ENCODE measurements around the gene MAPK8IP3. TPM values are rescaled to one million over a fixed set of nuclear protein-coding genes. Genes with fewer than 3 reads are reported as not detected.

The MAPK8IP3 gene
- total and polyA plus RNA-seq, 9 of the 15 experiments (the other 6 are each of a cell fraction or from before 2014, with no cell fraction given): 0.17 to 58.7 (median 16.7) TPM

DNA sequence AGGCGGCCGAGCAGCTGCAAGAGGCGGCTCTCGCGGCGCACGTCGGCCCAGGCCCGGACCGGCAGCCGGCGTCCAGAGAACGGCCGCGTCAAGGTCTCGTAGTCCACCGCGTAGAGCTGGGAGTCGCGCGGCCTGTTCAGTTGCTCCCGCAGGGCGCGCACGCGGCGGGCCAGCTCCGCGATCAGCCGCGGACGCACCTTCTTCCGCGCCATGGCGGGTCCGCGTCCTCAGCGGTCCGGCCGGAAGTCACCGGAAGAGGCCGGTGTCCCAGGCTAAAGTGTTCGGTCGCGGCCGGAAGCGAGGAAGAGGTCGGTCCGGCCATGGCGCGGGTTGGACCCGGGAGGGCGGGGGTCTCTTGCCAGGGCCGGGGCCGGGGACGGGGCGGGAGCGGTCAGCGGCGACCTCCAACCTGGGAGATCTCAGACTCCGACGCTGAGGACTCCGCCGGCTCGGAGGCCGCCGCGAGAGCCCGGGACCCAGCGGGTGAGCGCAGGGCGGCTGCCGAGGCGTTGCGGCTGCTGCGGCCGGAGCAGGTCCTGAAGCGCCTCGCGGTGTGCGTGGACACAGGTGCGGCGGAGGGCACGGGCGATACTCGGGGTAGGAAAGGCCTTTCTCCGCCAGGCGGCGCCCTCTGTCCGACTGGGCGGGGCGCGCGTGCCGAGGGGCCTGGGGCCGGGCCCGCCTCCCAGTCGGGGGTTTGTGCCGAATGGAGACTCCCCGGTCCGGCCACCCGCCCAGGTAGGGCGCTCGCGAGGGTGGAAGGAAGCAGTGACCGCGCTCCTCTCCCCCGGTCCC is 67.1 kb downstream of the MAPK8IP3 start, which contains the start of gene MRPS34 (continued):
- TF ChIP-seq, protein P1, sequence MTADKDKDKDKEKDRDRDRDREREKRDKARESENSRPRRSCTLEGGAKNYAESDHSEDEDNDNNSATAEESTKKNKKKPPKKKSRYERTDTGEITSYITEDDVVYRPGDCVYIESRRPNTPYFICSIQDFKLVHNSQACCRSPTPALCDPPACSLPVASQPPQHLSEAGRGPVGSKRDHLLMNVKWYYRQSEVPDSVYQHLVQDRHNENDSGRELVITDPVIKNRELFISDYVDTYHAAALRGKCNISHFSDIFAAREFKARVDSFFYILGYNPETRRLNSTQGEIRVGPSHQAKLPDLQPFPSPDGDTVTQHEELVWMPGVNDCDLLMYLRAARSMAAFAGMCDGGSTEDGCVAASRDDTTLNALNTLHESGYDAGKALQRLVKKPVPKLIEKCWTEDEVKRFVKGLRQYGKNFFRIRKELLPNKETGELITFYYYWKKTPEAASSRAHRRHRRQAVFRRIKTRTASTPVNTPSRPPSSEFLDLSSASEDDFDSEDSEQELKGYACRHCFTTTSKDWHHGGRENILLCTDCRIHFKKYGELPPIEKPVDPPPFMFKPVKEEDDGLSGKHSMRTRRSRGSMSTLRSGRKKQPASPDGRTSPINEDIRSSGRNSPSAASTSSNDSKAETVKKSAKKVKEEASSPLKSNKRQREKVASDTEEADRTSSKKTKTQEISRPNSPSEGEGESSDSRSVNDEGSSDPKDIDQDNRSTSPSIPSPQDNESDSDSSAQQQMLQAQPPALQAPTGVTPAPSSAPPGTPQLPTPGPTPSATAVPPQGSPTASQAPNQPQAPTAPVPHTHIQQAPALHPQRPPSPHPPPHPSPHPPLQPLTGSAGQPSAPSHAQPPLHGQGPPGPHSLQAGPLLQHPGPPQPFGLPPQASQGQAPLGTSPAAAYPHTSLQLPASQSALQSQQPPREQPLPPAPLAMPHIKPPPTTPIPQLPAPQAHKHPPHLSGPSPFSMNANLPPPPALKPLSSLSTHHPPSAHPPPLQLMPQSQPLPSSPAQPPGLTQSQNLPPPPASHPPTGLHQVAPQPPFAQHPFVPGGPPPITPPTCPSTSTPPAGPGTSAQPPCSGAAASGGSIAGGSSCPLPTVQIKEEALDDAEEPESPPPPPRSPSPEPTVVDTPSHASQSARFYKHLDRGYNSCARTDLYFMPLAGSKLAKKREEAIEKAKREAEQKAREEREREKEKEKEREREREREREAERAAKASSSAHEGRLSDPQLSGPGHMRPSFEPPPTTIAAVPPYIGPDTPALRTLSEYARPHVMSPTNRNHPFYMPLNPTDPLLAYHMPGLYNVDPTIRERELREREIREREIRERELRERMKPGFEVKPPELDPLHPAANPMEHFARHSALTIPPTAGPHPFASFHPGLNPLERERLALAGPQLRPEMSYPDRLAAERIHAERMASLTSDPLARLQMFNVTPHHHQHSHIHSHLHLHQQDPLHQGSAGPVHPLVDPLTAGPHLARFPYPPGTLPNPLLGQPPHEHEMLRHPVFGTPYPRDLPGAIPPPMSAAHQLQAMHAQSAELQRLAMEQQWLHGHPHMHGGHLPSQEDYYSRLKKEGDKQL (CRISPR knock-in tag; IDR thresholded peaks at IDR 0.05; ENCODE audit: borderline replicate concordance): no peak
- no peak for TF ChIP-seq LEF1 (IDR thresholded peaks at IDR 0.05)
- TF ChIP-seq ZNF644 (tag; IDR thresholded peaks at IDR 0.05; ENCODE audit: low read depth): no peak
- no peak for TF ChIP-seq ZNF589 (CRISPR knock-in tag; IDR thresholded peaks at IDR 0.05; ENCODE audit: low read depth)
- TF ChIP-seq TOE1 (IDR thresholded peaks at IDR 0.05; ENCODE audit: borderline replicate concordance): peak; percentile 61
- no peak for TF ChIP-seq TOE1 (CRISPR knock-in tag; IDR thresholded peaks at IDR 0.05; ENCODE audit: borderline replicate concordance, low read depth)
- TF ChIP-seq ZKSCAN3 (CRISPR knock-in tag; IDR thresholded peaks at IDR 0.05): no peak
- TF ChIP-seq ADNP (tag; IDR thresholded peaks at IDR 0.05): no peak
- peak; percentile 71 for TF ChIP-seq ZBTB7A (IDR thresholded peaks at IDR 0.05; ENCODE audit: borderline replicate concordance, control insufficient read depth, low read depth, low read length)
- no peak for TF ChIP-seq BMI1 (IDR thresholded peaks at IDR 0.05; ENCODE audit: low read length)
- TF ChIP-seq ZNF3 (CRISPR knock-in tag; IDR thresholded peaks at IDR 0.05): no peak
- no peak for TF ChIP-seq RBM17 (IDR thresholded peaks at IDR 0.05; ENCODE audit: borderline replicate concordance, low read depth, low read length)
- peak; percentile 26 to 66; a peak in 3 of 4 replicates for TF ChIP-seq RAD21 (CRISPR knock-in tag; conservative IDR thresholded peaks at IDR 0.05 in 1 of 2, IDR thresholded peaks at IDR 0.05 in 1 of 2)
- TF ChIP-seq, protein P2, sequence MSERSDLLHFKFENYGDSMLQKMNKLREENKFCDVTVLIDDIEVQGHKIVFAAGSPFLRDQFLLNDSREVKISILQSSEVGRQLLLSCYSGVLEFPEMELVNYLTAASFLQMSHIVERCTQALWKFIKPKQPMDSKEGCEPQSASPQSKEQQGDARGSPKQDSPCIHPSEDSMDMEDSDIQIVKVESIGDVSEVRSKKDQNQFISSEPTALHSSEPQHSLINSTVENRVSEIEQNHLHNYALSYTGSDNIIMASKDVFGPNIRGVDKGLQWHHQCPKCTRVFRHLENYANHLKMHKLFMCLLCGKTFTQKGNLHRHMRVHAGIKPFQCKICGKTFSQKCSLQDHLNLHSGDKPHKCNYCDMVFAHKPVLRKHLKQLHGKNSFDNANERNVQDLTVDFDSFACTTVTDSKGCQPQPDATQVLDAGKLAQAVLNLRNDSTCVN (CRISPR knock-in tag; IDR thresholded peaks at IDR 0.05): no peak
- TF ChIP-seq, protein P3, sequence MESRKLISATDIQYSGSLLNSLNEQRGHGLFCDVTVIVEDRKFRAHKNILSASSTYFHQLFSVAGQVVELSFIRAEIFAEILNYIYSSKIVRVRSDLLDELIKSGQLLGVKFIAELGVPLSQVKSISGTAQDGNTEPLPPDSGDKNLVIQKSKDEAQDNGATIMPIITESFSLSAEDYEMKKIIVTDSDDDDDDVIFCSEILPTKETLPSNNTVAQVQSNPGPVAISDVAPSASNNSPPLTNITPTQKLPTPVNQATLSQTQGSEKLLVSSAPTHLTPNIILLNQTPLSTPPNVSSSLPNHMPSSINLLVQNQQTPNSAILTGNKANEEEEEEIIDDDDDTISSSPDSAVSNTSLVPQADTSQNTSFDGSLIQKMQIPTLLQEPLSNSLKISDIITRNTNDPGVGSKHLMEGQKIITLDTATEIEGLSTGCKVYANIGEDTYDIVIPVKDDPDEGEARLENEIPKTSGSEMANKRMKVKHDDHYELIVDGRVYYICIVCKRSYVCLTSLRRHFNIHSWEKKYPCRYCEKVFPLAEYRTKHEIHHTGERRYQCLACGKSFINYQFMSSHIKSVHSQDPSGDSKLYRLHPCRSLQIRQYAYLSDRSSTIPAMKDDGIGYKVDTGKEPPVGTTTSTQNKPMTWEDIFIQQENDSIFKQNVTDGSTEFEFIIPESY (CRISPR knock-in tag; IDR thresholded peaks at IDR 0.05): peak; percentile 52; the same call in 1 of the 2 replicates
- TF ChIP-seq, protein P4, sequence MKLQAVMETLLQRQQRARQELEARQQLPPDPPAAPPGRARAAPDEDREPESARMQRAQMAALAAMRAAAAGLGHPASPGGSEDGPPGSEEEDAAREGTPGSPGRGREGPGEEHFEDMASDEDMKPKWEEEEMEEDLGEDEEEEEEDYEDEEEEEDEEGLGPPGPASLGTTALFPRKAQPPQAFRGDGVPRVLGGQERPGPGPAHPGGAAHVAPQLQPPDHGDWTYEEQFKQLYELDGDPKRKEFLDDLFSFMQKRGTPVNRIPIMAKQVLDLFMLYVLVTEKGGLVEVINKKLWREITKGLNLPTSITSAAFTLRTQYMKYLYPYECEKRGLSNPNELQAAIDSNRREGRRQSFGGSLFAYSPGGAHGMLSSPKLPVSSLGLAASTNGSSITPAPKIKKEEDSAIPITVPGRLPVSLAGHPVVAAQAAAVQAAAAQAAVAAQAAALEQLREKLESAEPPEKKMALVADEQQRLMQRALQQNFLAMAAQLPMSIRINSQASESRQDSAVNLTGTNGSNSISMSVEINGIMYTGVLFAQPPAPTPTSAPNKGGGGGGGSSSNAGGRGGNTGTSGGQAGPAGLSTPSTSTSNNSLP (IDR thresholded peaks at IDR 0.05; ENCODE audit: borderline replicate concordance, low read depth, low read length): no peak
- no peak for TF ChIP-seq ZNF134 (CRISPR knock-in tag; conservative IDR thresholded peaks at IDR 0.05)
